Common myeloid progenitor, CD34-positive (primary cell): ENCODE data around the gene CACNA2D1.

ENCODE experiments used
- CTCF ChIA-PET: fragments of 350-600 bp; sonication (Branson Sonifier 250); formaldehyde crosslinking; loops from one replicate; lab custom pipeline; 2021; ENCODE audit warnings: antibody characterized with exemption; lab: Charles Lee
- POLR2A ChIA-PET: fragments of 350-600 bp; sonication (Branson Sonifier 250); formaldehyde crosslinking; loops from one replicate; lab custom pipeline; 2021; ENCODE audit warnings: antibody characterized with exemption; lab: Charles Lee
- DNase-seq, 3 donors: peaks; one replicate each; pipeline versions ENCODE4 v3.0.0 to v3.0.0-alpha.2; 2013
- H3K27ac ChIP-seq, 2 experiments: 1 replicate in 1 of 2; 2 replicates in 1 of 2; pipeline ENCODE4 v1.7.0; 2013; ENCODE audit warnings: inconsistent platforms in 2 of 2, low read length in 2 of 2, mild to moderate bottlenecking in 2 of 2, low read depth in 1 of 2, moderate library complexity in 1 of 2; ENCODE audit not compliant: severe bottlenecking in 2 of 2, insufficient read depth in 1 of 2, poor library complexity in 1 of 2
- H3K27me3 ChIP-seq, 5 experiments: replicated peaks in 2 of 5; 1 replicate in 3 of 5; 2 replicates in 2 of 5; pipeline versions ENCODE4 v1.6.1 to v1.7.0; 2013; ENCODE audit warnings: low read length in 4 of 5, mild to moderate bottlenecking in 2 of 5, moderate library complexity in 2 of 5, inconsistent platforms in 1 of 5; ENCODE audit not compliant: insufficient read depth in 5 of 5, control insufficient read depth in 4 of 5
- H3K36me3 ChIP-seq, 4 experiments: 1 replicate in 2 of 4; 2 replicates in 2 of 4; pipeline versions ENCODE4 v1.6.1 to v1.7.0; 2013; ENCODE audit warnings: low read length in 3 of 4, control low read depth in 1 of 4, mild to moderate bottlenecking in 1 of 4; ENCODE audit not compliant: control insufficient read depth in 4 of 4, insufficient read depth in 4 of 4
- H3K4me1 ChIP-seq, 4 experiments: 1 replicate in 3 of 4; 2 replicates in 1 of 4; pipeline versions ENCODE4 v1.6.1 to v1.7.1; 2013; ENCODE audit warnings: low read length in 3 of 4, mild to moderate bottlenecking in 3 of 4, control low read depth in 1 of 4, inconsistent platforms in 1 of 4, moderate library complexity in 1 of 4; ENCODE audit not compliant: control insufficient read depth in 4 of 4, insufficient read depth in 4 of 4; ENCODE audit errors: control extremely low read depth in 1 of 4
- H3K4me3 ChIP-seq, 7 experiments: 1 replicate in 4 of 7; 2 replicates in 3 of 7; pipeline versions ENCODE4 v1.5.1 to v1.7.0; 2013; ENCODE audit warnings: mild to moderate bottlenecking in 7 of 7, low read length in 6 of 7, moderate library complexity in 6 of 7, inconsistent platforms in 2 of 7, low read depth in 2 of 7, control low read depth in 1 of 7; ENCODE audit not compliant: insufficient read depth in 4 of 7, control insufficient read depth in 1 of 7; ENCODE audit errors: extremely low read depth in 1 of 7
- H3K9me3 ChIP-seq, 5 experiments: 1 replicate in 4 of 5; 2 replicates in 1 of 5; pipeline versions ENCODE4 v1.6.1 to v1.7.1; 2013; ENCODE audit warnings: low read length in 4 of 5, mild to moderate bottlenecking in 2 of 5, inconsistent platforms in 1 of 5, low read depth in 1 of 5, moderate library complexity in 1 of 5; ENCODE audit not compliant: control insufficient read depth in 4 of 5, insufficient read depth in 2 of 5; ENCODE audit errors: control extremely low read depth in 1 of 5
- WGBS: methylation state at CpG from one replicate; pipeline ENCODE4 v1.1.5; 2013; ENCODE audit not compliant: insufficient coverage; 5-methylcytosine and 5-hydroxymethylcytosine counted together

The CACNA2D1 gene

DNA sequence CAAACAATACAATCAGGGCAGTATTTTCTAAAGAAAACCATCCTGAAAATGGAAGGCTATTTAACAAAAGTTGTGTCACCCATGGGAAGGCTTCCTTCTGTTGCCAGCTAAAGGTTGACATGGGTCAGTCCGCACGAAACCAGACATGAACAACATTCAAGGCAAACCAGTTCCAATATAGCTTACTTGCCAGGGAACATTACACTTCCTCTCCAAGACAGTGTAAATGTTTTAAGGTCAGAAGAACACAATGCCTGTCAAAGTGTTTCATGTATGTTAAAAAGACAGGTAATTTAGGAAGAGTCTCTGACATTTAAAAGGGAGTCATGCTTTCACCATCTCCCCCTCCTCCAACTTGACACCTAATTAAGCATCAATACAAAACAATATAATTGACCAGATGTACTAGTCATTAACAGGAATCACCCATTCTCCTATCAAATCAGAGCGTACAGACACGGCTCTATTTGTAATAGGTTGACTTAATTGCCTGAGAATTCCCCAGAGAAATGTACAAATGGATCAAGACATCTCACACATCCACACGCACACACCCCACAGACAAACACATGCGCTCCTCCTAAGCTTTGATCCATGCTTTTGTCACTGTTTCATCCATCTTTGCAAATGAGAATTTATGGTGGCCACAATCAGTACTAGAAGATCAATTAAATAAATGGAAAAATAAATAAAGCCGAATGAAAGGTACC is 69.5 kb downstream of the CACNA2D1 start:
- Histone ChIP-seq H3K4me3 (no peak overlapping the region), H3K27ac (no peak overlapping the region), H3K9me3 (no peaks in the 10 kb centered on the region), H3K36me3 (no peaks in the 10 kb centered on the region), H3K4me1 (no peaks in the 10 kb centered on the region), H3K27me3 (no peaks in the 10 kb centered on the region)
- 0% methylated on average over 1 of the region's 7 CpGs for WGBS
- DNase-seq = no peak
- ChIA-PET CTCF (no interaction called here), POLR2A (no interaction called here)

DNA sequence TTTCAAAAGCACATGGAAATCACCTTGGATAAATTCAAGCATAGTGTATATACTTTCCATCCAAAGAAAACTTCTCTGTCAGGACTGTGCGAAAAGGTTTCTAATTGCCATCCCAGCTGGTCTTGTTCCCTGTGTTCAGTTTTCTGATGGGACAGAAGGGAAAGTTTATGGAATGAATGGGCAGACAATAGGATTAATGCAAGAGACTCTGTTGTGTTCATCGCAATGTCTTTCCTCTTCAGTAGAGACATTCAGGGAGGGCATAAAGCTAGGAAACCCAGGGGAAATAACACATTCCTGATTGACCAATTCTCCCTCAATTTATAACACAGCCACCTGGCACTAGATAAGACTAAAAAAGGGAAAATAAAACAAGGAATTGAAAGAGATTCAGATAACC is 78.9 kb downstream of the CACNA2D1 start:
- no peaks in the 10 kb centered on the region for H3K4me1 ChIP-seq
- CTCF ChIA-PET = interaction anchor here (1.0 kb wide), 1 partner anchor 12 kb away, joined by 3 read pairs; no protein-coding TSS in a partner anchor
- no peaks in the 10 kb centered on the region for H3K36me3 ChIP-seq
- H3K27ac ChIP-seq = no peak overlapping the region
- H3K4me3 ChIP-seq = no peak overlapping the region
- DNase-seq = no peak
- POLR2A ChIA-PET = no interaction called here
- 100% methylated on average over 2 of the region's 2 CpGs for WGBS
- H3K27me3 ChIP-seq = no peaks in the 10 kb centered on the region
- no peaks in the 10 kb centered on the region for H3K9me3 ChIP-seq

DNA sequence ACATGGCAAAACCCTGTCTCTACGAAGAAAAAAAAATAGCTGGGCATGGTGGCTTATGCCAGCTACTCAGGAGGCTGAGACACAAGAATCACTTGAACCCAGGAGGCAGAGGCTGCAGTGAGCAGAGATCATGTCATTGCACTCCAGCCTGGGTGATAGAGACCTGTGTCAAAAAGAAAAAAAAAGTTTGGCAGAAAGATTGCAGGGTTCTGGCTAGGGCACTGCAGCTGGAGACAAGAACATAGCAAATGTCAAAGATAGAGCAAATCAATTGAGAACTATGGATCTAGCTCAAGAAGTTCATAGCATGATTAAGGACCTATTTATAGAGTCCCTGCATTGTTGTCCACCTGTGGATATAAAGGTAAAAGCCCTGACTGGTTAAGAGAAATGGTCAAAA is 79.5 kb downstream of the CACNA2D1 start:
- WGBS = 67% methylated on average over 1 of the region's 1 CpG
- no peaks in the 10 kb centered on the region for H3K4me1 ChIP-seq
- CTCF ChIA-PET = interaction anchor here (1.0 kb wide), 1 partner anchor 13 kb away, joined by 3 read pairs; no protein-coding TSS in a partner anchor

DNA sequence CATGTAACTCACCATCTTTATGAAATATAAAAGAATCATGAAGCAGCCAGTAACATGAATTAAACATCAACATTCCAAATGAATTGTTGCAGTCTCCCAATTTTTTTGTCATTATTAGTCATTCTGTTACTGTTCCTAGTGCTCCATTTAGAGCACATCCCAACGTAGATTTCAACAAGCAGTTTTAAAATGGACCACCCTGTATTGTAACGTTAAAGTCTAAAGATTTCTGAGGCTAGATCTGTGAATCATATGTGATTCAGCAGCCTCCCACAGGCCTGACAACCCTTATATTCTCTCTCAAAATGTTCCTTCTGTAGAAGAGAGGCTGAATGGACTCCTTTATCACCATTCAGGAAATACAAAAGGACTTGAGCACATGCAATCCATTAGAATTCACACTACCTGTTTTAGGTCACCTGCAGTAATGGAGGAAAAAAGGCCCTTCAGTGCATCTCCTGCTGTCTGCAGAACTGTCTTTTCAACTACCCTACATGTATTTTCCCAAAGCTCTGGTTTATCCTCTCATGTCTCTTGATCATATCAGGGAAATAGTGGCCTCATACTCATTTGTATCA is 81.4 kb downstream of the CACNA2D1 start:
- 95% methylated on average over 2 of the region's 2 CpGs for WGBS

More for the DNA sequence above, 79.5 kb downstream of the CACNA2D1 start:
- Histone ChIP-seq H3K36me3 (no peaks in the 10 kb centered on the region), H3K4me3 (no peak overlapping the region), H3K27me3 (no peaks in the 10 kb centered on the region), H3K27ac (no peak overlapping the region), H3K9me3 (no peaks in the 10 kb centered on the region)
- POLR2A ChIA-PET = no interaction called here
- no peak for DNase-seq

DNA sequence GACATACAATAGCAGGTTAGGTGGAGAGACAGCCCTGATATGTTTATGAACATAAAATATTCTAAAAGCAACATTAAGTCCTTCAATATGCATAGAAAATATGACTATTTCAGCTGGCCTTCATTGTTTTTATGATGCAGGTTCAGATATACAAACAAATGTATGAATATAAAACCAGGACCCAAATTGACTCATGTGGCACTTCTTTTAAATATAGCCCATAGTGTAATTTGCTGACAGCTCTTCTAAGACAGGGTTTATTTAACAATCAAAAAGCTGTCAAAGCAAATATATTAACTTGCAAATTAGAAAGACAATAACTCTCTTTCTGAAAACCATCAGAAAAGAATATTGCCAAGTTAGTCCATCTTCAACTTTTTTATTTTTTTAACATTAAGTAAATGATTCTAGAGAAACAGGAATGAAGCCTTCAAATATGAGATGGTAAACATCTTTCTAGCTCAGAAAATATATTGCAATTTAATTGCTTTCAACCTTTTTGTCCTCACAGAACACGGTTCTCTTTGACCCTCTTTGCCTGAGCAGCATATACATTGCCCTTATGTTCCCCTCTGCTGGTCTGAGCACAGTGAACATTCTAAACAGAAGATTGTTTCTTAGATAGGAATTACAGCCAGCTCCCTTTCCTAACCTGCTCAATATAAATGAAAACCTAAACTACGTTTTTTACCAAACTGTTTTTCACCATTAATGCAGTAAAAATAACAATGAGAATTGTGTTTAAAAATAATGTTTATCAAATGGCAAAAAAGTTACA is 82.8 kb downstream of the CACNA2D1 start:
- ChIA-PET POLR2A (no interaction called here), CTCF (no interaction called here)
- no peak for DNase-seq
- H3K9me3 ChIP-seq = no peaks in the 10 kb centered on the region
- H3K27me3 ChIP-seq = no peaks in the 10 kb centered on the region
- H3K4me1 ChIP-seq = no peaks in the 10 kb centered on the region
- WGBS = 100% methylated on average over 1 of the region's 2 CpGs
- no peak overlapping the region for H3K27ac ChIP-seq
- H3K36me3 ChIP-seq = no peaks in the 10 kb centered on the region
- no peak overlapping the region for H3K4me3 ChIP-seq

More for the DNA sequence above, 81.4 kb downstream of the CACNA2D1 start:
- H3K27ac ChIP-seq = no peak overlapping the region
- no peaks in the 10 kb centered on the region for H3K36me3 ChIP-seq
- POLR2A ChIA-PET = no interaction called here
- no peaks in the 10 kb centered on the region for H3K27me3 ChIP-seq
- no peaks in the 10 kb centered on the region for H3K9me3 ChIP-seq
- no peak overlapping the region for H3K4me3 ChIP-seq
- CTCF ChIA-PET = no interaction called here
- H3K4me1 ChIP-seq = no peaks in the 10 kb centered on the region
- DNase-seq = no peak

DNA sequence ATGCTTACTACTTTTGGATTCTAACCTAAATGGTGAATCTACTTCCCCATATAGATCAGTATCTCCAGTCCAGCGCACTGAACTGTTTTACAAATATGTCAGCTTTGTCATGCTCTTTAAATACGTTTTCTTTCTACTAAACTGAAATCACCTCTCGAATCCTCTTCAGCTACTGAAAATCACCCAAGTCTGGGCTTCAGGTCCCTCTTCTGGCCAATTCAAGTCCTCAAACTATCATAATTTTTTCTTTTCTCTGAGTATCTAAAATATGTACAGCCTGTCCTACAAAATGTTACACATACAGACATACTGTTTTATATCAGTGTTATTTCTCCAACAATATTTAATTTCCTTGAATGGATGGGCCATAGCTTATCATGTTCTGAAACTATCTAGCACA is 84.2 kb downstream of the CACNA2D1 start:
- Histone ChIP-seq H3K27ac (no peak overlapping the region), H3K27me3 (no peaks in the 10 kb centered on the region), H3K4me1 (no peaks in the 10 kb centered on the region), H3K36me3 (no peaks in the 10 kb centered on the region), H3K4me3 (no peak overlapping the region), H3K9me3 (no peaks in the 10 kb centered on the region)
- no peak for DNase-seq
- WGBS = 100% methylated on average over 3 of the region's 3 CpGs
- ChIA-PET CTCF (no interaction called here), POLR2A (no interaction called here)

DNA sequence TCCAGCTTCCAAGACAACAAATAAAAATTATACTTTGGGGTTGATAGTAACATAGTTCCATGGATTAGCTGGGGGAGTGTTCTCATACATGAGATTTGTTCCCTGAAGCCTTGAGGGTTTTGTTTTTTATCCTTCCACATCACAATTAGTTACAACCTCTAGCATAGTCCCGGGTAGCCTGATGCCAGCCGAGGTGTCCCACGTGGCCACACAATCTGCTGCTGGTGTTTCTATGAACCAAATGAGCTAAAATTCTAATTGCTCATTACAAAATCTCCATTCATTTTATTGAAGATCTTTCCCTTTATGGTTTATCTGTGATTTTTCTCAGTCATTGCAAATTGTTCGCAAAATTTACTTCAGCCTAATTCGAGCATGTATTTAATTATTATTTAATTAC is 84.7 kb downstream of the CACNA2D1 start:
- POLR2A ChIA-PET = no interaction called here
- H3K27ac ChIP-seq = no peak overlapping the region

More for the DNA sequence above, 84.7 kb downstream of the CACNA2D1 start:
- H3K4me3 ChIP-seq = no peak overlapping the region
- no peaks in the 10 kb centered on the region for H3K9me3 ChIP-seq
- H3K27me3 ChIP-seq = peaks cover 0 to under 1% (median 0%) of the 10 kb centered on the region in 5 experiments
- 95% methylated on average over 3 of the region's 5 CpGs for WGBS
- no peaks in the 10 kb centered on the region for H3K36me3 ChIP-seq
- no peak for DNase-seq
- CTCF ChIA-PET = no interaction called here
- H3K4me1 ChIP-seq = no peaks in the 10 kb centered on the region
